ENCODE results near the gene HTRA3.
"Not testable (repeated sequence)": the region's sequence is repeated elsewhere in the genome, so short reads cannot be mapped to it uniquely, and the experiment has no call there.

The HTRA3 gene

DNA sequence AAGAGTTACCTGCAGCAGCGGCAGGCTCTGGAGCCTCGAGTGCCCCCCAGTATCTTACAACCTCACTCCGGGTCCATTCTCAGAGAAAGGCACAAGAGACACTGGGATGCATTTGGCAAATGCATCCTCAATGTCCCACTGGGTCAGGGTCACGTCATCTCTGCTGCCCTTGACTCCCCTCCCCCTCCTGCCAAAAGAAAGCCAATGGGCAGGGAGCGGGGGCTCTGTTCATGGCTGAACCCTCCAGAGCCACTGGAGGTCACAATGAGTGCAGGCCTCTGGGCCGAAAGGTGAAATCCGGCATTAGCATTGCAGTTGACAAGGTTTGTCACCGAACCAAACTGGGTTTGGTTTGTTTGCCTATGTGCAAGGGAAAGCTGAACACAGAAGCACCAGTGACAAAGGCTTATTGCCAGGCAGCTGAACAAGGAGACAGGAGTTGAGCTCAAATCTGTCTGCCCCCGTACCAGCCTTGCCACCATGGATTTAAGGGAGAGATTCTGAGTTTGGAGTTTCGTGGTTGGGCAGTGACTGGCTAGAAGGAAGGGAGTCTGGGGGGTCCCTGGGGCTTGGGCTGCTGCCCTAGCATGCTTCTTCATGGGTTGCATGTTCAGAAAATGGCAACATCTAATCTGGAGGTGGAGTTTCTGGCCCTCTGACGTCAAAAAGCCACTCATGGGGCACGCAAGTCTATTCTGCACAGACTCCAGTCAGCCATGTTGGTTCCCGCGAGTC, 64.3 kb downstream of the HTRA3 start:
- Mint-ChIP-seq H3K9me3 (peaks cover 5% of the 10 kb centered on the region), H3K27me3 (peaks cover 1% of the 10 kb centered on the region), H3K36me3 (ENCODE audit: insufficient read depth) (no peaks in the 10 kb centered on the region), H3K4me1 (no peaks in the 10 kb centered on the region), H3K27ac (ENCODE audit: low read depth) (no peak overlapping the region), H3K4me3 (no peak overlapping the region)
- no peak for ATAC-seq (replicated peaks; ENCODE audit: extremely low read depth, poor library complexity, severe bottlenecking)
- DNase-seq (ENCODE audit: low spot score in 2 of 2): no peak

- peaks cover 5% of the 10 kb centered on the region for H3K9me3 Mint-ChIP-seq
Measured at GRCh38 chr4:8334786-8335460, 65.4 kb downstream of the HTRA3 start.

DNA sequence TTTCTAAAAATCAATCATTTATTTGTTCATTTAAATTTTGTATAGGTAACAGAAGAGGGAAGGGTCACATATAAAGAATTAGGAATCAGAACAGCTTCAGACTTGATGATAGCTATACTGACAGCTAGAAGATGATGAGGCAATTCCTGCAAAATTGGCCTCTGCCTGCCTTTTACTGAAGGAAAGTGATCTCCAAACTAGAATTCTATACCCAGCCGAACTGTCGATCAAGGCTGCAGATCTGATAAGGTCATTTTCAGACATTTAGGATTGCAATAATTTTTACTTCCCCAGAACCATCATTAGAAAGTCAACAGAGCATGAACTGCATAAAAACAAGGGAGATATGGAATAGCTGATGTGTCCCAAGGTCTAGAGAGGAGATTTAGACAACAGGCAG, 66.3 kb downstream of the HTRA3 start:
- H3K4me1 Mint-ChIP-seq: no peaks in the 10 kb centered on the region
- H3K36me3 Mint-ChIP-seq (ENCODE audit: insufficient read depth): no peaks in the 10 kb centered on the region
- H3K27ac Mint-ChIP-seq (ENCODE audit: low read depth): no peak overlapping the region
- H3K9me3 Mint-ChIP-seq: peaks cover 5% of the 10 kb centered on the region
- peaks cover 8% of the 10 kb centered on the region for H3K27me3 Mint-ChIP-seq
- H3K4me3 Mint-ChIP-seq: no peak overlapping the region
- ATAC-seq (replicated peaks; ENCODE audit: extremely low read depth, poor library complexity, severe bottlenecking) (no peak), DNase-seq (ENCODE audit: low spot score in 2 of 2) (no peak)

More at GRCh38 chr4:8334786-8335460, 65.4 kb downstream of the HTRA3 start:
- no peaks in the 10 kb centered on the region for H3K36me3 Mint-ChIP-seq (ENCODE audit: insufficient read depth)
- H3K4me3 Mint-ChIP-seq: no peak overlapping the region
- H3K27ac Mint-ChIP-seq (ENCODE audit: low read depth): no peak overlapping the region
- DNase-seq (ENCODE audit: low spot score in 2 of 2) (no peak), ATAC-seq (replicated peaks; ENCODE audit: extremely low read depth, poor library complexity, severe bottlenecking) (no peak)
- no peaks in the 10 kb centered on the region for H3K4me1 Mint-ChIP-seq
- peaks cover 8% of the 10 kb centered on the region for H3K27me3 Mint-ChIP-seq

GRCh38 chr4:8336412-8337075, 67.0 kb downstream of the HTRA3 start:
- H3K4me3 Mint-ChIP-seq: no peak overlapping the region
- H3K4me1 Mint-ChIP-seq: no peaks in the 10 kb centered on the region
- H3K36me3 Mint-ChIP-seq (ENCODE audit: insufficient read depth): no peaks in the 10 kb centered on the region
- H3K27me3 Mint-ChIP-seq: peaks cover 10% of the 10 kb centered on the region
- no peak overlapping the region for H3K27ac Mint-ChIP-seq (ENCODE audit: low read depth)
- no peak for ATAC-seq (replicated peaks; ENCODE audit: extremely low read depth, poor library complexity, severe bottlenecking)
- peaks cover 5% of the 10 kb centered on the region for H3K9me3 Mint-ChIP-seq
- no peak for DNase-seq (ENCODE audit: low spot score in 2 of 2)

DNA sequence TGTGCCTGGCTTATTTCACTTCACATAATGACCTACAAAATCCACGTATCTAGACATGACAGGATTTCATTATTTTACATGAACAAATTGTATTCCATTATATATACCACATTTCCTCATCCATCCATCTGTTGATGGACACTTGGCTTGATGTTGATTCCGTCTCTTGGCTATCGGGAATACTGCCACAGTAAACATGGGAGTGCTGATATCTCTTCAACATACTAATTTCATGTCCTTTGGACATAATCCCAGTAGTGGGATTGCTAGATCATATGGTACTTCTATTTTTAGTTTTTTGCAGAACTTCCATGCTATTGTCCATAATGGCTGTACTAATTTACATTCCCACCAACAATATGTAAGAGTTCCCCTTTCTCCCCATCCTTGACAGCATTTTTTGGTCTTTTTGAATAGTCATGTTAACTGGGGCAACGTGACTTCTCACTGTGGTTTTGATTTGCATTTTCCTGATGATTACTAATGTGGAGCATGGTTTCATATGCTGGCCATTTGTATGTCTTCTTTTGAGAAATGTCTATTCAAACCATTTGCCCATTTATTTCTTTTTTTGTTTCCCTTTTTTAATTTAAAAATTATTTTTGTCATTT, 68.9 kb downstream of the HTRA3 start:
- Mint-ChIP-seq H3K27me3 (peaks cover 26% of the 10 kb centered on the region), H3K4me1 (no peaks in the 10 kb centered on the region), H3K27ac (ENCODE audit: low read depth) (no peak overlapping the region), H3K4me3 (no peak overlapping the region), H3K36me3 (ENCODE audit: insufficient read depth) (no peaks in the 10 kb centered on the region), H3K9me3 (peaks cover 5% of the 10 kb centered on the region)
- DNase-seq (ENCODE audit: low spot score in 2 of 2): no peak
- ATAC-seq (replicated peaks; ENCODE audit: extremely low read depth, poor library complexity, severe bottlenecking): no peak

DNA sequence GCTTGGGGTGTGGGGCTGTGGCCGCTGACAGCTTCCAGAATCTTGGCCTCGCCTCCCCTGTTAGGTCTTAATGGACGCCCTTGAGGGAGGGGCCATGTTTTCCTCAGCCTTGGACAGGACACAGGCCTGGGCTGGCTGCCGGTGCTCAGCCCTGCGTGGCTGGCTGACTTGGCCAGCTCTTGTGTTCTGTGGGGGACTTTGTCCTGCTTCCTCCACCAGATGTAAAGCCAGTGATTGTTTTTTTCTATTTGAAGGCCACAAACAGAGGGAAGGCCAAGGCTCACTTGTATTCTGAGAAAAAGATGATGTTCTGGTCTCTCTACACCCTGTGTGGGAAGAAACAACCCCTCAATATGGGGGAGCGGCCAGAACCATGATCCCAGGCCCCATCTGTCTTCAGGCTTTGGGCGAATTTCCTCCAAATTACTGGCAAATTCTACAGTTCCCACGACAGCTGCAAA, 71.3 kb downstream of the HTRA3 start:
- no peak for ATAC-seq (replicated peaks; ENCODE audit: extremely low read depth, poor library complexity, severe bottlenecking)
- Mint-ChIP-seq H3K27ac (ENCODE audit: low read depth) (no peak overlapping the region), H3K4me1 (no peaks in the 10 kb centered on the region), H3K9me3 (peaks cover 5% of the 10 kb centered on the region), H3K36me3 (ENCODE audit: insufficient read depth) (no peaks in the 10 kb centered on the region), H3K4me3 (no peak overlapping the region), H3K27me3 (peaks cover 39% of the 10 kb centered on the region)
- no peak for DNase-seq (ENCODE audit: low spot score in 2 of 2)

- ATAC-seq (replicated peaks; ENCODE audit: extremely low read depth, poor library complexity, severe bottlenecking); H3K4me1 Mint-ChIP-seq; DNase-seq (ENCODE audit: low spot score in 2 of 2); H3K4me3 Mint-ChIP-seq; H3K9me3 Mint-ChIP-seq; H3K36me3 Mint-ChIP-seq (ENCODE audit: insufficient read depth); H3K27ac Mint-ChIP-seq (ENCODE audit: low read depth): not testable (repeated sequence)
- peaks cover 39% of the 10 kb centered on the region for H3K27me3 Mint-ChIP-seq
Measured at GRCh38 chr4:8341281-8341680, 71.7 kb downstream of the HTRA3 start.

DNA sequence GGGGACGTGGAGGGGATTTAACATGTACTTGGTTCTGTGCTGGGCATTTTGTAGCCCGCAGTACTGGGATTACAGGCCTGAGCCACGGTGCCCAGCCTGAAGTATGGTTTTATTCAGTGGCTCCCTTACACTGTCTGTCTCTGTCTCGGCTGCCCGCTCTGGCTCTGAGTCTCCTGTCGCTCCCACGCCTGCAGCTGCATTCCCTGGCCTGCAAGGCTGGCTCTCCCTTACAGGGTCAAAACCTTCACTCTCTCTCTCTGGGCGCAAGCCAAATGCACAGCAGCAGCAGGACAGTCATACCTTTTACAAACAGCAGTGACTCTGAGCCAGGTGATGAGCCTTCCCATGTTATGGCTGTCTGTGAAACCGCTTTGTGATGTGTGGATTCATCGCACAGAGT, 72.1 kb downstream of the HTRA3 start:
- H3K9me3 Mint-ChIP-seq: peaks cover 3% of the 10 kb centered on the region
- peaks cover 39% of the 10 kb centered on the region for H3K27me3 Mint-ChIP-seq
- no peak overlapping the region for H3K27ac Mint-ChIP-seq (ENCODE audit: low read depth)
- H3K4me1 Mint-ChIP-seq: no peaks in the 10 kb centered on the region
- H3K36me3 Mint-ChIP-seq (ENCODE audit: insufficient read depth): no peaks in the 10 kb centered on the region
- no peak for DNase-seq (ENCODE audit: low spot score in 2 of 2)
- H3K4me3 Mint-ChIP-seq: no peak overlapping the region
- no peak for ATAC-seq (replicated peaks; ENCODE audit: extremely low read depth, poor library complexity, severe bottlenecking)

GRCh38 chr4:8342651-8343261, 73.2 kb downstream of the HTRA3 start:
- Mint-ChIP-seq H3K9me3 (no peaks in the 10 kb centered on the region), H3K27ac (ENCODE audit: low read depth) (no peak overlapping the region), H3K36me3 (ENCODE audit: insufficient read depth) (no peaks in the 10 kb centered on the region), H3K4me1 (no peaks in the 10 kb centered on the region), H3K4me3 (no peak overlapping the region), H3K27me3 (peaks cover 39% of the 10 kb centered on the region)
- ATAC-seq (replicated peaks; ENCODE audit: extremely low read depth, poor library complexity, severe bottlenecking): no peak
- no peak for DNase-seq (ENCODE audit: low spot score in 2 of 2)

- Mint-ChIP-seq H3K27ac (ENCODE audit: low read depth) (no peak overlapping the region), H3K36me3 (ENCODE audit: insufficient read depth) (no peaks in the 10 kb centered on the region), H3K4me1 (no peaks in the 10 kb centered on the region), H3K27me3 (peaks cover 39% of the 10 kb centered on the region), H3K9me3 (no peaks in the 10 kb centered on the region), H3K4me3 (no peak overlapping the region)
- no peak for ATAC-seq (replicated peaks; ENCODE audit: extremely low read depth, poor library complexity, severe bottlenecking)
- DNase-seq (ENCODE audit: low spot score in 2 of 2): no peak
Measured at GRCh38 chr4:8343262-8343966, 73.9 kb downstream of the HTRA3 start.

DNA sequence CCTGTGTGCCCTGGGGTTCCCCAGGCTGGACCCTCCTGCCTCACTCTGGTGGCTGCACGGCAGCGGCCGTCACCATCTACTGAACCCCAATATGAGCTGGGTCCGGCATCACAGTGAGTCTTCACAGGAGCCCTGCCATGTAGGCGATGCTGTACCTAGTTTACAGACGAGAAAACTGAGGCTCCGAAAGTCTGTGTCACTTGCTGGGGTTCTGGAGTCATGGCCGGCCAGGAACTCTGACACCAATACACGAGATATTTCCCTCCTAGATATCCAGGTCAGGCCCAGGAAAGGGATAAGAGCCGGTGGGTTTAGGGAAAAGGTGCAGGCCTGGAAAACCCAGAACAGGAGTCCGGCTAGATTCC, 74.4 kb downstream of the HTRA3 start:
- no peaks in the 10 kb centered on the region for H3K4me1 Mint-ChIP-seq
- H3K27me3 Mint-ChIP-seq: peaks cover 38% of the 10 kb centered on the region
- no peaks in the 10 kb centered on the region for H3K9me3 Mint-ChIP-seq
- ATAC-seq (replicated peaks; ENCODE audit: extremely low read depth, poor library complexity, severe bottlenecking) (no peak), DNase-seq (ENCODE audit: low spot score in 2 of 2) (no peak)
- no peak overlapping the region for H3K27ac Mint-ChIP-seq (ENCODE audit: low read depth)
- H3K4me3 Mint-ChIP-seq: no peak overlapping the region
- H3K36me3 Mint-ChIP-seq (ENCODE audit: insufficient read depth): no peaks in the 10 kb centered on the region

- no peak overlapping the region for H3K4me3 Mint-ChIP-seq
- no peaks in the 10 kb centered on the region for H3K4me1 Mint-ChIP-seq
- no peaks in the 10 kb centered on the region for H3K9me3 Mint-ChIP-seq
- H3K27ac Mint-ChIP-seq (ENCODE audit: low read depth): no peak overlapping the region
- peaks cover 33% of the 10 kb centered on the region for H3K27me3 Mint-ChIP-seq
- no peaks in the 10 kb centered on the region for H3K36me3 Mint-ChIP-seq (ENCODE audit: insufficient read depth)
- DNase-seq (ENCODE audit: low spot score in 2 of 2) (no peak), ATAC-seq (replicated peaks; ENCODE audit: extremely low read depth, poor library complexity, severe bottlenecking) (no peak)
Measured at GRCh38 chr4:8344377-8344776, 74.8 kb downstream of the HTRA3 start.

Data from central memory CD8-positive, alpha-beta T cell (primary cell).